H9 (cell line): ENCODE results near the gene ITK. TPM values are rescaled to one million over a fixed set of nuclear protein-coding genes. Genes with fewer than 3 reads are reported as not detected.

Experiments
- DNase-seq: peaks from one replicate; pipeline ENCODE4 v3.0.0-alpha.2; 2017
- H2AFZ ChIP-seq: one replicate; pipeline ENCODE4 v1.6.1; 2013; ENCODE audit warnings: mild to moderate bottlenecking, low read length, control low read depth, moderate library complexity
- H2AK5ac ChIP-seq: 2 replicates; pipeline ENCODE4 v1.6.1; 2013; ENCODE audit warnings: low read length, control low read depth, mixed read lengths; ENCODE audit not compliant: insufficient read length
- H2BK120ac ChIP-seq: one replicate; pipeline ENCODE4 v1.6.1; 2013; ENCODE audit warnings: low read depth, mild to moderate bottlenecking, low read length, control low read depth, inconsistent platforms; ENCODE audit not compliant: poor library complexity, severe bottlenecking
- H2BK12ac ChIP-seq: 2 replicates; pipeline ENCODE4 v1.6.1; 2013; ENCODE audit warnings: low read length, control low read depth, mixed read lengths, low read depth; ENCODE audit not compliant: insufficient read length
- H2BK15ac ChIP-seq: 2 replicates; pipeline ENCODE4 v1.6.1; 2013; ENCODE audit warnings: low read depth, low read length, control low read depth
- H2BK20ac ChIP-seq: one replicate; pipeline ENCODE4 v1.6.1; 2013; ENCODE audit warnings: low read depth, mild to moderate bottlenecking, low read length, control low read depth, inconsistent platforms; ENCODE audit not compliant: poor library complexity, severe bottlenecking
- H2BK5ac ChIP-seq: 2 replicates; pipeline ENCODE4 v1.6.1; 2013; ENCODE audit warnings: low read length, control low read depth, mixed read lengths; ENCODE audit not compliant: insufficient read length
- H3K14ac ChIP-seq: 2 replicates; pipeline ENCODE4 v1.6.1; 2013; ENCODE audit warnings: low read length, control low read depth; ENCODE audit not compliant: insufficient read depth
- H3K18ac ChIP-seq: 2 replicates; pipeline ENCODE4 v1.6.1; 2013; ENCODE audit warnings: low read depth, mild to moderate bottlenecking, mixed read lengths, low read length, control low read depth; ENCODE audit not compliant: insufficient read length
- H3K23ac ChIP-seq: 2 replicates; pipeline ENCODE4 v1.6.1; 2013; ENCODE audit warnings: low read length, control low read depth, mixed read lengths, low read depth; ENCODE audit not compliant: insufficient read length
- H3K23me2 ChIP-seq: 2 replicates; pipeline ENCODE4 v1.6.1; 2013; ENCODE audit warnings: low read depth, mild to moderate bottlenecking, mixed read lengths, low read length, control low read depth; ENCODE audit not compliant: insufficient read length, poor library complexity, severe bottlenecking
- H3K27ac ChIP-seq: 2 replicates; pipeline ENCODE4 v1.5.1; 2013; ENCODE audit warnings: low read length, control low read depth, mixed read lengths, low read depth; ENCODE audit not compliant: insufficient read length
- H3K27me3 ChIP-seq: 2 replicates; pipeline ENCODE4 v1.6.1; 2013; ENCODE audit warnings: low read length, control low read depth, inconsistent platforms; ENCODE audit not compliant: insufficient read depth
- H3K4ac ChIP-seq: 2 replicates; pipeline ENCODE4 v1.6.1; 2013; ENCODE audit warnings: low read depth, mild to moderate bottlenecking, control low read depth, inconsistent platforms, low read length, moderate library complexity
- H3K4me1 ChIP-seq: 2 replicates; pipeline ENCODE4 v1.6.1; 2013; ENCODE audit warnings: low read length, control low read depth, inconsistent platforms; ENCODE audit not compliant: insufficient read depth
- H3K4me2 ChIP-seq: 2 replicates; pipeline ENCODE4 v1.6.1; 2013; ENCODE audit warnings: low read length, control low read depth, mixed read lengths; ENCODE audit not compliant: insufficient read length, insufficient read depth
- H3K56ac ChIP-seq: 2 replicates; pipeline ENCODE4 v1.6.1; 2013; ENCODE audit warnings: low read depth, mild to moderate bottlenecking, mixed read lengths, low read length, control low read depth; ENCODE audit not compliant: insufficient read length
- H3K79me1 ChIP-seq: 2 replicates; pipeline ENCODE4 v1.6.1; 2013; ENCODE audit warnings: low read depth, mild to moderate bottlenecking, moderate library complexity, low read length, control low read depth, inconsistent platforms; ENCODE audit not compliant: insufficient read depth, poor library complexity, severe bottlenecking
- H3K79me2 ChIP-seq: 2 replicates; pipeline ENCODE4 v1.6.1; 2013; ENCODE audit warnings: low read length, control low read depth, inconsistent platforms; ENCODE audit not compliant: insufficient read depth
- H3K9ac ChIP-seq: 2 replicates; pipeline ENCODE4 v1.6.1; 2013; ENCODE audit warnings: low read length, control low read depth, mixed read lengths; ENCODE audit not compliant: insufficient read length; ENCODE audit errors: extremely low read depth
- H3K9me3 ChIP-seq: one replicate; pipeline ENCODE4 v1.6.1; 2013; ENCODE audit warnings: low read depth, low read length, inconsistent platforms; ENCODE audit not compliant: control insufficient read depth
- H3T11ph ChIP-seq: one replicate; pipeline ENCODE4 v1.6.1; 2013; ENCODE audit warnings: mild to moderate bottlenecking, low read length, control low read depth, inconsistent platforms
- H4K20me1 ChIP-seq: one replicate; pipeline ENCODE4 v1.6.1; 2013; ENCODE audit not compliant: control insufficient read depth, insufficient read length, insufficient read depth
- H4K5ac ChIP-seq: 2 replicates; pipeline ENCODE4 v1.6.1; 2013; ENCODE audit warnings: low read depth, mild to moderate bottlenecking, mixed read lengths, low read length, control low read depth; ENCODE audit not compliant: insufficient read length
- H4K8ac ChIP-seq: replicated peaks from 2 replicates; pipeline ENCODE4 v1.6.1; 2013; ENCODE audit warnings: low read length, control low read depth, mixed read lengths, low read depth; ENCODE audit not compliant: insufficient read length
- H4K91ac ChIP-seq: 2 replicates; pipeline ENCODE4 v1.6.1; 2013; ENCODE audit warnings: low read depth, mild to moderate bottlenecking, moderate library complexity, mixed read lengths, low read length, control low read depth; ENCODE audit not compliant: insufficient read length
- H3K27ac Mint-ChIP-seq, 3 experiments: 2 replicates in 2 of 3; 3 replicates in 1 of 3; pipeline ENCODE4 v1.8.0; 2020 to 2021; ENCODE audit warnings: mixed read lengths in 3 of 3, mild to moderate bottlenecking in 1 of 3, moderate library complexity in 1 of 3
- H3K27me3 Mint-ChIP-seq: 2 replicates; pipeline ENCODE4 v1.8.0; 2021; ENCODE audit warnings: low read depth, mild to moderate bottlenecking, moderate library complexity, mixed read lengths
- H3K36me3 Mint-ChIP-seq, 3 experiments: 2 replicates in 2 of 3; 3 replicates in 1 of 3; pipeline ENCODE4 v1.8.0; 2020 to 2021; ENCODE audit warnings: low read depth in 3 of 3, mixed read lengths in 3 of 3; ENCODE audit not compliant: insufficient read depth in 1 of 3
- H3K4me1 Mint-ChIP-seq, 2 experiments: 2 replicates each; pipeline ENCODE4 v1.8.0; 2020; ENCODE audit warnings: mixed read lengths in 2 of 2
- H3K4me3 Mint-ChIP-seq, 2 experiments: 2 replicates in 1 of 2; 3 replicates in 1 of 2; pipeline ENCODE4 v1.8.0; 2020 to 2021; ENCODE audit warnings: mild to moderate bottlenecking in 2 of 2, mixed read lengths in 2 of 2, moderate library complexity in 1 of 2
- H3K9me3 Mint-ChIP-seq, 2 experiments: 2 replicates in 1 of 2; 3 replicates in 1 of 2; pipeline ENCODE4 v1.8.0; 2020; ENCODE audit warnings: mild to moderate bottlenecking in 2 of 2, mixed read lengths in 2 of 2, moderate library complexity in 1 of 2
- WGBS: extraction: QIAGEN DNeasy Blood & Tissue Kit; methylation state at CpG from one replicate; pipeline ENCODE4 v1.1.7; 2013; ENCODE audit warnings: missing lambda C conversion rate, low lambda C conversion rate, mixed read lengths; ENCODE audit not compliant: insufficient read length; ENCODE audit errors: extremely low coverage; 5-methylcytosine and 5-hydroxymethylcytosine counted together
- total RNA-seq: library from RNA; stranded (reverse); gene quantifications from 2 replicates; pipeline ENCODE4 v1.2.1, GENCODE V29; 2021
- TF ChIP-seq, protein P1 (sequence below): fragments of 200-600 bp; sonication (generic); conservative IDR thresholded peaks from 3 replicates; pipeline ENCODE4 v1.8.0; 2021; ENCODE audit warnings: antibody characterized with exemption, mild to moderate bottlenecking

The ITK gene
- total RNA-seq, 1 experiment from 2014 or later: 0.22 TPM

DNA sequence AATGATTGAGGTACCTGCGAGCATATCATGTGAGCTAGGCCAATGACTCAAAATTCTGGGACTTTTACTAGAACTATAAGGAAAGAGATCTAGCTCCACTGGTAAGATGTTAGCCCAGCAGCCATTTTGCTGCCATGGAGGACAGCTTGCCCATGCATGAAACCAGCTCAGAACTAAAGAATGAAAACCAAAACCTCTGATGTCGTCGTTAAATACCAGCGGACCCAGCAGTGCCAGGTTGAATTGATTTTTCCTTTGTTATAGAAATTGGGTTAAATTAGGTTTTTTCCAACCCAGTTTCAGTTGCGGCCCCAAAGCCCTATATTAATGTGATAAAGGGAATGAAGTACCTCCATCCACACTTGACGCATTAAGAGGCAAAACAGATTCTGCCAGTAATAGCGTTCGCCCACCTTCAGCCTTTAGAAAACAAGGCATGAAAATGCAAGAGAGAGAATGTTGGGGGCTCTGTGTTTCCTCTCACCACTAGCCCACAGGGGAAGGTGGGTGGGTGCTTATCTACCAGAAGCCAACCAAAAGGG, 5.5 kb upstream of the ITK start:
- H3K9me3 Mint-ChIP-seq: peaks cover 3% of the 10 kb centered on the region in 2 experiments; a peak in 2 of 5 replicates
- no peak overlapping the region for H3K4me3 Mint-ChIP-seq
- no peak overlapping the region; a peak in 2 of 7 replicates for H3K27ac Mint-ChIP-seq
- H2BK120ac ChIP-seq: no peak overlapping the region
- H3K4me1 Mint-ChIP-seq: peaks cover 8 to 9% of the 10 kb centered on the region in 2 experiments; a peak in 3 of 4 replicates
- no peaks in the 10 kb centered on the region for H3K79me2 ChIP-seq
- peaks cover 0 to 4% (median 0%) of the 10 kb centered on the region in 3 experiments; a peak in 2 of 7 replicates for H3K36me3 Mint-ChIP-seq
- no peak overlapping the region for H4K91ac ChIP-seq
- H4K5ac ChIP-seq: no peak overlapping the region
- no peaks in the 10 kb centered on the region for H3K9me3 ChIP-seq
- no peaks in the 10 kb centered on the region for H3K79me1 ChIP-seq
- H3K23ac ChIP-seq: no peak overlapping the region
- no peak overlapping the region for H4K8ac ChIP-seq
- H3K18ac ChIP-seq: no peak overlapping the region
- H2AK5ac ChIP-seq: no peak overlapping the region
- no peak overlapping the region for H3K4ac ChIP-seq
- WGBS: no CpG with 5 or more reads among the region's 8 CpGs
- H3K27me3 Mint-ChIP-seq: peaks cover 19% of the 10 kb centered on the region
- H3K27ac ChIP-seq: no peak overlapping the region
- H3K4me1 ChIP-seq: no peaks in the 10 kb centered on the region
- no peak overlapping the region for H3K4me2 ChIP-seq
- no peak overlapping the region for H3K56ac ChIP-seq
- H3T11ph ChIP-seq: no peak overlapping the region
- H3K23me2 ChIP-seq: no peaks in the 10 kb centered on the region
- no peak overlapping the region for H2BK15ac ChIP-seq
- H3K9ac ChIP-seq: no peak overlapping the region
- DNase-seq: no peak
- H2AFZ ChIP-seq: no peak overlapping the region
- H4K20me1 ChIP-seq: no peaks in the 10 kb centered on the region
- TF ChIP-seq, protein P1, sequence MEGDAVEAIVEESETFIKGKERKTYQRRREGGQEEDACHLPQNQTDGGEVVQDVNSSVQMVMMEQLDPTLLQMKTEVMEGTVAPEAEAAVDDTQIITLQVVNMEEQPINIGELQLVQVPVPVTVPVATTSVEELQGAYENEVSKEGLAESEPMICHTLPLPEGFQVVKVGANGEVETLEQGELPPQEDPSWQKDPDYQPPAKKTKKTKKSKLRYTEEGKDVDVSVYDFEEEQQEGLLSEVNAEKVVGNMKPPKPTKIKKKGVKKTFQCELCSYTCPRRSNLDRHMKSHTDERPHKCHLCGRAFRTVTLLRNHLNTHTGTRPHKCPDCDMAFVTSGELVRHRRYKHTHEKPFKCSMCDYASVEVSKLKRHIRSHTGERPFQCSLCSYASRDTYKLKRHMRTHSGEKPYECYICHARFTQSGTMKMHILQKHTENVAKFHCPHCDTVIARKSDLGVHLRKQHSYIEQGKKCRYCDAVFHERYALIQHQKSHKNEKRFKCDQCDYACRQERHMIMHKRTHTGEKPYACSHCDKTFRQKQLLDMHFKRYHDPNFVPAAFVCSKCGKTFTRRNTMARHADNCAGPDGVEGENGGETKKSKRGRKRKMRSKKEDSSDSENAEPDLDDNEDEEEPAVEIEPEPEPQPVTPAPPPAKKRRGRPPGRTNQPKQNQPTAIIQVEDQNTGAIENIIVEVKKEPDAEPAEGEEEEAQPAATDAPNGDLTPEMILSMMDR: no peak
- H2BK20ac ChIP-seq: no peak overlapping the region
- no peak overlapping the region for H2BK5ac ChIP-seq
- no peak overlapping the region for H2BK12ac ChIP-seq
- H3K14ac ChIP-seq: no peak overlapping the region
- H3K27me3 ChIP-seq: no peaks in the 10 kb centered on the region
